Astrocyte (in vitro differentiated cells and primary cell): ENCODE results near the gene GPNMB. TPM values are rescaled to one million over a fixed set of nuclear protein-coding genes. Genes with fewer than 3 reads are reported as not detected.

ENCODE experiments used
- DNase-seq: peaks from one replicate; pipeline ENCODE4 v3.0.0-alpha.2; 2010; ENCODE audit warnings: low read depth
- FAIRE-seq: peaks from 2 replicates; lab custom pipeline; 2011; peaks lifted over from hg19 to GRCh38; lab: Jason Lieb, UNC
- H2AFZ ChIP-seq: 2 replicates; pipeline ENCODE4 v1.6.0; 2012; ENCODE audit warnings: low read depth, low read length, inconsistent platforms
- H3K27ac ChIP-seq: 2 replicates; pipeline ENCODE4 v1.5.1; 2011; ENCODE audit warnings: low read depth, low read length, inconsistent platforms
- H3K27me3 ChIP-seq: 2 replicates; pipeline ENCODE4 v1.6.0; 2011; ENCODE audit warnings: low read length, inconsistent platforms; ENCODE audit not compliant: insufficient read depth
- H3K36me3 ChIP-seq: 2 replicates; pipeline ENCODE4 v1.5.1; 2011; ENCODE audit warnings: low read length, inconsistent platforms; ENCODE audit not compliant: insufficient read depth
- H3K4me1 ChIP-seq: 2 replicates; pipeline ENCODE4 v1.5.1; 2011; ENCODE audit warnings: low read length, inconsistent platforms; ENCODE audit not compliant: insufficient read depth
- H3K4me2 ChIP-seq: 2 replicates; pipeline ENCODE4 v1.6.0; 2012; ENCODE audit warnings: low read length, inconsistent platforms
- H3K4me3 ChIP-seq: 2 replicates; pipeline ENCODE4 v1.5.1; 2011; ENCODE audit warnings: low read depth, mild to moderate bottlenecking, low read length, inconsistent platforms; ENCODE audit not compliant: insufficient read depth
- H3K79me2 ChIP-seq: 2 replicates; pipeline ENCODE4 v1.6.0; 2012; ENCODE audit warnings: mild to moderate bottlenecking, low read length, inconsistent platforms; ENCODE audit not compliant: insufficient read depth
- H3K9ac ChIP-seq: 2 replicates; pipeline ENCODE4 v1.6.0; 2012; ENCODE audit warnings: mild to moderate bottlenecking, low read length, inconsistent platforms
- H3K9me3 ChIP-seq: 2 replicates; pipeline ENCODE4 v1.5.1; 2012; ENCODE audit warnings: low read depth, mild to moderate bottlenecking, low read length, inconsistent platforms; ENCODE audit not compliant: insufficient read depth
- H4K20me1 ChIP-seq: 2 replicates; pipeline ENCODE4 v1.6.0; 2012; ENCODE audit warnings: low read length, inconsistent platforms; ENCODE audit not compliant: insufficient read depth
- H3K27ac Mint-ChIP-seq: one replicate; pipeline ENCODE4 v1.8.0; 2021; ENCODE audit warnings: mild to moderate bottlenecking, mixed read lengths; ENCODE audit not compliant: unreplicated experiment
- H3K27me3 Mint-ChIP-seq: one replicate; pipeline ENCODE4 v1.8.0; 2021; ENCODE audit warnings: low read depth, mixed read lengths; ENCODE audit not compliant: unreplicated experiment
- H3K36me3 Mint-ChIP-seq: one replicate; pipeline ENCODE4 v1.8.0; 2021; ENCODE audit warnings: low read depth, mixed read lengths; ENCODE audit not compliant: unreplicated experiment
- H3K4me1 Mint-ChIP-seq: one replicate; pipeline ENCODE4 v1.8.0; 2021; ENCODE audit warnings: low read depth, mixed read lengths; ENCODE audit not compliant: unreplicated experiment
- H3K4me3 Mint-ChIP-seq: one replicate; pipeline ENCODE4 v1.8.0; 2021; ENCODE audit warnings: mild to moderate bottlenecking, moderate library complexity, mixed read lengths; ENCODE audit not compliant: unreplicated experiment
- H3K9me3 Mint-ChIP-seq: one replicate; pipeline ENCODE4 v1.8.0; 2021; ENCODE audit warnings: mild to moderate bottlenecking, mixed read lengths; ENCODE audit not compliant: unreplicated experiment
- EZH2 ChIP-seq: IDR thresholded peaks from 2 replicates; pipeline ENCODE4 v1.6.1; 2012; ENCODE audit warnings: mild to moderate bottlenecking, low read length, inconsistent platforms; ENCODE audit not compliant: insufficient read depth
- total RNA-seq: library from RNA; stranded (reverse); gene quantifications from 2 replicates; pipeline ENCODE4 v1.2.1, GENCODE V29; 2021
- TF ChIP-seq, protein P1 (sequence below): IDR thresholded peaks from 2 replicates; pipeline ENCODE4 v1.5.1; 2011; ENCODE audit warnings: low read depth, mild to moderate bottlenecking, inconsistent platforms, low read length, moderate library complexity; ENCODE audit not compliant: insufficient read depth

GPNMB gene
- total RNA-seq, 1 donor from 2014 or later: 0.91 TPM

DNA sequence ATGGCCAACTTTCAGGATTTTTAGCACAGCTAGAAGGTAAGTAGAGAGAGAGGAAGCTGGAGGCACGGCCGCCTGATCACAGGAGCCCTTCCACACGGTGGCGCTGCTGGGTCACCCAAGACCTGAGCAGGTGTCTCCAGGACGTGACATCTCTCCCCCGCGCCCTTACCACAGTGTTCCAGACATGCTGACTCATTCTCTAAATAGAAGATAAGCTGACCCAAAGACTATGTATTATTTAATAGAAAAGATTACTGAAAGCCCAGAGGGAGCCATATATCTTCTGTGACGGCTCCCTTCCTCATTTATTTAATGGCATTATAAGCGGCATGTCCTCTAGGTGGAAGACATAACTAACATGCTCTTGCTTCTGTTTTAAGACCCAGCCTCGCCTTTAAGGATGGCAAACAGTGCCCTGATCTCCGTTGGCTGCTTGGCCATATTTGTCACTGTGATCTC, 26.6 kb downstream of the GPNMB start:
- DNase-seq (peak; percentile 92), FAIRE-seq (no peak)
- Histone ChIP-seq H3K79me2 (no peaks in the 10 kb centered on the region), H3K27me3 (peaks cover 26% of the 10 kb centered on the region), H3K27ac (no peak overlapping the region), H3K9ac (no peak overlapping the region), H4K20me1 (no peaks in the 10 kb centered on the region), H3K4me1 (peaks cover 5% of the 10 kb centered on the region), H3K36me3 (no peaks in the 10 kb centered on the region), H3K4me2 (peak overlapping the region; percentile 68), H2AFZ (no peak overlapping the region), H3K9me3 (no peaks in the 10 kb centered on the region), H3K4me3 (no peak overlapping the region)
- Mint-ChIP-seq H3K36me3 (no peaks in the 10 kb centered on the region), H3K9me3 (no peaks in the 10 kb centered on the region), H3K27me3 (peaks cover 13% of the 10 kb centered on the region), H3K4me3 (no peak overlapping the region), H3K4me1 (no peaks in the 10 kb centered on the region), H3K27ac (peak overlapping the region; percentile 45)
- TF ChIP-seq, protein P1, sequence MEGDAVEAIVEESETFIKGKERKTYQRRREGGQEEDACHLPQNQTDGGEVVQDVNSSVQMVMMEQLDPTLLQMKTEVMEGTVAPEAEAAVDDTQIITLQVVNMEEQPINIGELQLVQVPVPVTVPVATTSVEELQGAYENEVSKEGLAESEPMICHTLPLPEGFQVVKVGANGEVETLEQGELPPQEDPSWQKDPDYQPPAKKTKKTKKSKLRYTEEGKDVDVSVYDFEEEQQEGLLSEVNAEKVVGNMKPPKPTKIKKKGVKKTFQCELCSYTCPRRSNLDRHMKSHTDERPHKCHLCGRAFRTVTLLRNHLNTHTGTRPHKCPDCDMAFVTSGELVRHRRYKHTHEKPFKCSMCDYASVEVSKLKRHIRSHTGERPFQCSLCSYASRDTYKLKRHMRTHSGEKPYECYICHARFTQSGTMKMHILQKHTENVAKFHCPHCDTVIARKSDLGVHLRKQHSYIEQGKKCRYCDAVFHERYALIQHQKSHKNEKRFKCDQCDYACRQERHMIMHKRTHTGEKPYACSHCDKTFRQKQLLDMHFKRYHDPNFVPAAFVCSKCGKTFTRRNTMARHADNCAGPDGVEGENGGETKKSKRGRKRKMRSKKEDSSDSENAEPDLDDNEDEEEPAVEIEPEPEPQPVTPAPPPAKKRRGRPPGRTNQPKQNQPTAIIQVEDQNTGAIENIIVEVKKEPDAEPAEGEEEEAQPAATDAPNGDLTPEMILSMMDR: peak; percentile 82
- TF ChIP-seq EZH2: no peak

- H3K4me2 ChIP-seq: no peak overlapping the region
- no peaks in the 10 kb centered on the region for H4K20me1 ChIP-seq
- FAIRE-seq (no peak), DNase-seq (no peak)
- no peaks in the 10 kb centered on the region for H3K4me1 Mint-ChIP-seq
- TF ChIP-seq, protein P1: no peak
- TF ChIP-seq EZH2: no peak
- H3K4me3 Mint-ChIP-seq: no peak overlapping the region
- H3K27me3 Mint-ChIP-seq: peaks cover 4% of the 10 kb centered on the region
- no peaks in the 10 kb centered on the region for H3K36me3 Mint-ChIP-seq
- H3K9me3 Mint-ChIP-seq: no peaks in the 10 kb centered on the region
- no peak overlapping the region for H3K27ac Mint-ChIP-seq
- no peak overlapping the region for H3K27ac ChIP-seq
- H2AFZ ChIP-seq: no peak overlapping the region
- no peak overlapping the region for H3K4me3 ChIP-seq
- peaks cover 16% of the 10 kb centered on the region for H3K27me3 ChIP-seq
- no peaks in the 10 kb centered on the region for H3K79me2 ChIP-seq
- H3K9ac ChIP-seq: no peak overlapping the region
- H3K9me3 ChIP-seq: no peaks in the 10 kb centered on the region
- no peaks in the 10 kb centered on the region for H3K36me3 ChIP-seq
- peaks cover 5% of the 10 kb centered on the region for H3K4me1 ChIP-seq
Observed at GRCh38 chr7:23275912-23276311, 29.3 kb downstream of the GPNMB start.

GRCh38 chr7:23276376-23276775, 29.8 kb downstream of the GPNMB start:
- Mint-ChIP-seq H3K36me3 (no peaks in the 10 kb centered on the region), H3K4me1 (no peaks in the 10 kb centered on the region), H3K9me3 (no peaks in the 10 kb centered on the region), H3K27ac (no peak overlapping the region), H3K4me3 (no peak overlapping the region), H3K27me3 (no peaks in the 10 kb centered on the region)
- peaks cover 13% of the 10 kb centered on the region for H3K27me3 ChIP-seq
- H3K4me2 ChIP-seq: no peak overlapping the region
- peaks cover 5% of the 10 kb centered on the region for H3K4me1 ChIP-seq
- no peaks in the 10 kb centered on the region for H4K20me1 ChIP-seq
- H3K4me3 ChIP-seq: no peak overlapping the region
- FAIRE-seq (no peak), DNase-seq (no peak)
- no peaks in the 10 kb centered on the region for H3K9me3 ChIP-seq
- no peaks in the 10 kb centered on the region for H3K36me3 ChIP-seq
- H3K79me2 ChIP-seq: no peaks in the 10 kb centered on the region
- TF ChIP-seq, protein P1: peak; percentile 16
- TF ChIP-seq EZH2: no peak
- H2AFZ ChIP-seq: no peak overlapping the region
- H3K27ac ChIP-seq: no peak overlapping the region
- no peak overlapping the region for H3K9ac ChIP-seq
